A673 (cell line): ENCODE measurements around the gene SLC22A12.

Experiments used
- CTCF ChIP-seq: fragments of 300-800, 200-600 bp; sonication (generic); conservative IDR thresholded peaks from 2 replicates; pipeline ENCODE4 v1.5.1; 2017; ENCODE audit warnings: low read depth, mild to moderate bottlenecking, antibody characterized with exemption, low read length, moderate library complexity, mixed read lengths
- EZH2 ChIP-seq: fragments of 200-600 bp; sonication (generic); IDR thresholded peaks from 2 replicates; pipeline ENCODE4 v1.6.1; 2017; ENCODE audit warnings: borderline replicate concordance, low read depth, mild to moderate bottlenecking, mixed read lengths, antibody characterized with exemption, low read length; ENCODE audit not compliant: poor library complexity, severe bottlenecking

- no peak for TF ChIP-seq CTCF
- TF ChIP-seq EZH2, result no peak
Measured at GRCh38 chr11:64560139-64560771, 30.8 kb upstream of the SLC22A12 start.
